Activated T-cell treated with anti-CD3 and anti-CD28 coated beads for 24 hours (primary cell): ENCODE results near the gene CYB5A.
"Not testable (repeated sequence)": the region's sequence is repeated elsewhere in the genome, so short reads cannot be mapped to it uniquely, and the experiment has no call there.

Experiments
- DNase-seq: peaks from one replicate; pipeline ENCODE4 v3.0.0-alpha.2; 2020; ENCODE audit warnings: low read depth

Gene CYB5A

GRCh38 chr18:74294526-74294925, 2.8 kb upstream of the CYB5A start:
- no peak for DNase-seq

- DNase-seq = not testable (repeated sequence)
Observed at GRCh38 chr18:74292982-74293381, 1.2 kb upstream of the CYB5A start.

GRCh38 chr18:74292541-74292858, 737 bp upstream of the CYB5A start:
- no peak for DNase-seq

- no peak for DNase-seq
Observed at GRCh38 chr18:74291472-74291770, 342 bp downstream of the CYB5A start.

- DNase-seq = no peak
Observed at GRCh38 chr18:74290794-74291471, 830 bp downstream of the CYB5A start.

GRCh38 chr18:74290021-74290420, 1.7 kb downstream of the CYB5A start:
- DNase-seq = no peak

GRCh38 chr18:74289137-74289536, 2.6 kb downstream of the CYB5A start:
- DNase-seq = no peak

GRCh38 chr18:74288730-74289129, 3.0 kb downstream of the CYB5A start:
- no peak for DNase-seq

GRCh38 chr18:74288041-74288440, 3.7 kb downstream of the CYB5A start:
- DNase-seq = no peak

- DNase-seq = no peak
Observed at GRCh38 chr18:74286856-74287255, 4.9 kb downstream of the CYB5A start.

GRCh38 chr18:74286106-74286855, 5.5 kb downstream of the CYB5A start:
- no peak for DNase-seq

- not testable (repeated sequence) for DNase-seq
Observed at GRCh38 chr18:74285583-74285982, 6.2 kb downstream of the CYB5A start.

GRCh38 chr18:74284980-74285355, 6.8 kb downstream of the CYB5A start:
- DNase-seq = no peak

GRCh38 chr18:74284191-74284979, 7.4 kb downstream of the CYB5A start:
- DNase-seq = no peak

- DNase-seq = no peak
Observed at GRCh38 chr18:74283646-74284045, 8.1 kb downstream of the CYB5A start.

GRCh38 chr18:74282755-74283554, 8.8 kb downstream of the CYB5A start:
- DNase-seq = no peak

- no peak for DNase-seq
Observed at GRCh38 chr18:74281980-74282754, 9.6 kb downstream of the CYB5A start.

- DNase-seq = no peak
Observed at GRCh38 chr18:74281011-74281979, 10.5 kb downstream of the CYB5A start.

- no peak for DNase-seq
Observed at GRCh38 chr18:74278983-74279382, 12.8 kb downstream of the CYB5A start.

- DNase-seq = no peak
Observed at GRCh38 chr18:74278058-74278457, 13.7 kb downstream of the CYB5A start.
